GM12892 (cell line): ENCODE data around the gene KRTDAP.
"Not testable (repeated sequence)": the region's sequence is repeated elsewhere in the genome, so short reads cannot be mapped to it uniquely, and the experiment has no call there.

Source experiments
- DNase-seq: peaks from one replicate; pipeline ENCODE4 v3.0.0; 2011; ENCODE audit not compliant: insufficient read length
- FAIRE-seq: peaks from 2 replicates; lab custom pipeline; 2011; peaks lifted over from hg19 to GRCh38; lab: Jason Lieb, UNC
- POLR2A ChIP-seq: IDR thresholded peaks from 2 replicates; pipeline ENCODE4 v1.6.1; 2011; ENCODE audit warnings: low read depth, low read length, control low read depth
- POLR2AphosphoS5 ChIP-seq: IDR thresholded peaks from 2 replicates; pipeline ENCODE4 v1.6.1; 2011; ENCODE audit warnings: low read depth, low read length, control low read depth
- TAF1 ChIP-seq: IDR thresholded peaks from 2 replicates; pipeline ENCODE4 v1.6.1; 2011; ENCODE audit warnings: low read depth, mild to moderate bottlenecking, control low read depth, low read length, borderline replicate concordance

KRTDAP gene

DNA sequence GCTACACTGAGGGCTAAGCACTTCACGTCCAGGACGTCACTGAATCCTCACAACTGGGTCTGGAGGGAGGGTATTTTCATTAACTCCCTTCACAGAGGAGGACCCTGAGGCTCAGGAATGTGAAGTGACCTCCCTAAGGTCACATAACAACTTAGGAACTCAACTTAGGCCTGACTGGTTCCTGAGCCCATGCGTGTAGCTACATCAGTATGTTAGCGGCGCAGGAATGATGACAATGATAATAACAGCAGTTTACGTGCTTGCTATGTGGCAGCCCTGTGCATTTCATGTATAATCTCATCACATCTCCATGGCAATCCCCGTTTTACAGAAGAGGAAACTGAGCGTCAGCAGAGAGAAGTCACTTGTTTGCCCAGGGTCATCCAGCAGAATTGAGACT is 18.3 kb downstream of the KRTDAP start:
- no peak for FAIRE-seq
- no peak for DNase-seq
- TF ChIP-seq TAF1 (no peak), POLR2AphosphoS5 (no peak), POLR2A (no peak)

DNA sequence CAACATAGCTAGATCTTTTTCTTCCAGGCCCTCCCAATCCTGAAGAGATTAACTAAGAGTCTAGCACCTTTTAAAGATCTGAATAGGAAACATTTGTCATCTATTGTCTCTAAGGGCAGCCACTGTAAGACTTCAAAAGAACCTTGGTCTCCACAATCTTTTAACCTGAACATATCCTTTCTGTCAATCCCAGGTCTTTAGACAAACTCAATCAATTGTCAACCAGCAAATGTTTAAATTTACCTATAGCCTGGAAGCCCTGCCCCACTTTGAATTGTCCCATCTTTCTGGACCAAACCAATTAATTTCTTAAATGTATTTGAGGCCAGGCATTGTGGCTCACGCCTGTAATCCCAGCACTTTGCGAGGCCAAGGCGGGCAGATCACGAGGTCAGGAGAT is 19.2 kb downstream of the KRTDAP start:
- not testable (repeated sequence) for DNase-seq, FAIRE-seq

DNA sequence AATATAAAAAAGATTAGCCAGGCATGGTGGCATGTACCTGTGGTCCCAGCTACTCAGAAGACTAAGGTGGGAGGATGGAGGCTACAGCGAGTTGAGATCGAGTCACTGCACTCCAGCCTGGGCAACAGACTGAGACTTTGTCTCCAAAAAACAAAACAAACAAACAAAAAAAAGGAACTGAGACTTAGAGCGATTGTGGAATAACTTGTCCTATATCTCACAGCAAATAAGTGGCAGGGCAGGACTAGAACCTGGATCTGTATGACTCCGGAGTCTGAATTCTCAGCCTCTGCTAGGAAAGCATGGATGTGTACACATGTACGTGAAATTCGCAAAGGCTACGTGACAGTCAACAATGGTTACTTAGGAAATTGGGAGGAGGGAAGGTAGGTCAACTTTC is 20.1 kb downstream of the KRTDAP start:
- FAIRE-seq, result peak; percentile 14
- TF ChIP-seq POLR2A, result no peak
- TF ChIP-seq TAF1, result no peak
- TF ChIP-seq POLR2AphosphoS5, result no peak
- no peak for DNase-seq

DNA sequence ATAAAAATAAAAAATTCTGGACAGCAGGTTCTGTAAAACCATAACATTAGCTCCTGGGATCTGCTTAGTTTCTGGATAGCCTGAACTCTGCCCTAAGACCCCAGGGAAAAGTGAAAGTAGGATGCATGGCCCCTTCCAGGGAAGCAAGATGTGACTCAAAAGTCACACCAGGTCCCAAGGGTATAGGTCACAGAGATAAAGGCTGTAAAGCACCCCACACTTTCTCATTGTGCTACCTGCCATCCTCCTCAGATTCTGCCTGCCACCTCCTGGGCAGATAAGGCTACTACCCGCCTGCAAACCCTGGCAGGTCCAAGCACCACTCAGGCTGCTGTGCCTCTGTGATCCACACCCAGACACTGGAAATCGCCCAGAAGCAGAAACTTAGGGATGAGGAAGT is 21.6 kb downstream of the KRTDAP start:
- FAIRE-seq (peak; percentile 93), DNase-seq (peak; percentile 59)
- TF ChIP-seq TAF1, result no peak

DNA sequence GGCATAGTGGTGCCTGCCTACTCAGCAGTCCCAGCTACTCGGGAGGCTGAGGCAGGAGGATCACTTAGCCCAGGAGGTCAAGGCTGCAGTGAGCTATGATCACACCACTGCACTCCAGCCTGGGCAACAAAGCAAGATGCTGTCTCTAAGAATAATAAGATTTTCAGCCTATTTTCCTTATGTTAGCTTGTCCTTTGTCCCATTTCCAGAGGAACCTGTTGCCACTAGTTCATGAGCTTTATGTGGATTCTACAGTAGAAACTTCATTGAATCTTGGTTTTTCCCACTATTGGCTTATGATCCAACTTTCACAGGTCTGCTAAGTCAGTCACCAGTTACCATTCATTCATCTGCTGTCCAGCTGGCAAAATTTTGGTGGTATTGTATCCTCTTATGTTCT is 24.0 kb downstream of the KRTDAP start:
- DNase-seq, result no peak
- no peak for FAIRE-seq

DNA sequence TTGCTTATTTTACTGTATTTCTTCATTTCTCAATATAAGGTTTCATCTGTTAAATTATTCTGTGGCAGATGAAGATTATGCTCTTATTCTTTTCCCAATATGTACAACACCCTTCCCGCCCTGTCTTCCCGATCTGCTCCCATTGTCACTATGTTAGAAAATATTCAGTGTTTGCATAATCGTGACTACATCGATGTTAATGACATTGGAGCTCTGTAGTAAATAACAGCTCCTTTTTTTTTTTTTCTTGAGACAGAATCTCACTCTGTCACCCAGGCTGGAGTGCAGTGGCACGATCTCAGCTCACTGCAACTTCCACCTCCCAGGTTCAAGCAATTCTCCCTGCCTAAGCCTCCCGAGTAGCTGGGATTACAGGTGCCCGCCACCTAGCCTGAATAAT is 27.3 kb downstream of the KRTDAP start:
- not testable (repeated sequence) for FAIRE-seq, DNase-seq

More for the DNA sequence above, 24.0 kb downstream of the KRTDAP start:
- no peak for TF ChIP-seq POLR2A
- TF ChIP-seq POLR2AphosphoS5, result no peak
- TF ChIP-seq TAF1, result no peak

DNA sequence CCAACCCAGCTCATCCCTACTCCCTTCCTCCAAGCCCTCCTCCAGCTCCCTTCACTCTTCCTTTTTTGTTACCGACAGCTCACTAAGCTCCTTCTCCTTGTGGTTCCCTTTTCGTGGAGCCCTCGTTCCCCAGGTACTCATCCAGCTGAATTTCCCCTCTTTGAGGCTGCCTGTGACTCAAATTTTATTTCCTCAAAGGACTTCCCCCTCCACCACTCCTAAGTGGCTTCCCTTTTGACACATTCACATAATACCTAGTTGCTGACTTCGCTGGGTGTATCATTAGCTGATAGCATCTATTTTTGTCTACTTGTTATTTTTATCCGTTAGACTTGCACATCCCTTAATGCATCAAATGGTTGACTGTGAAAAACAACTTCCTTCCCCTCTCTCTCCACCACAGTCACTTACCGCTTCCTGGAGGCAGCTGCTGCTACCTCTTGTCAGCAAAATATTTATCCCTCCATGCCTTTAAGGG is 27.7 kb downstream of the KRTDAP start:
- DNase-seq (no peak), FAIRE-seq (peak; percentile 99)

DNA sequence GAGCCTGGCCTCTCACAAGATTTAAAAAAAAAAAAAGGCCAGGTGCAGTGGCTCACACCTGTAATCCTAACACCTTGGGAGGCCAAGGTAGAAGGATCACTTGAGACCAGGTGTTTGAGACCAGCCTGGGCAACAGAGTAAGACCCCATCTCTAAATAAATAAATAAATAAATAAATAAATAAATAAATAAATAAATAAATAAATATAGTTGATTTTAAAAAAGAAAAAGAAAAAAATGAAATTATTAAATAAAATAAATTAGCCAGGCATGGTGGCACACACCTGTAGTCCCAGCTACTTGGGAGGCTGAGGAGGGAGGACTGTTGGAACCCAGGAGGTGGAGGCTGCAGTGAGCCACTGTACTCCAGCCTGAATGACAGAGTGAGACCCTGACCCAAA is 28.5 kb downstream of the KRTDAP start:
- DNase-seq, FAIRE-seq: not testable (repeated sequence)

More for the DNA sequence above, 27.7 kb downstream of the KRTDAP start:
- TF ChIP-seq TAF1 (no peak), POLR2A (no peak), POLR2AphosphoS5 (no peak)

DNA sequence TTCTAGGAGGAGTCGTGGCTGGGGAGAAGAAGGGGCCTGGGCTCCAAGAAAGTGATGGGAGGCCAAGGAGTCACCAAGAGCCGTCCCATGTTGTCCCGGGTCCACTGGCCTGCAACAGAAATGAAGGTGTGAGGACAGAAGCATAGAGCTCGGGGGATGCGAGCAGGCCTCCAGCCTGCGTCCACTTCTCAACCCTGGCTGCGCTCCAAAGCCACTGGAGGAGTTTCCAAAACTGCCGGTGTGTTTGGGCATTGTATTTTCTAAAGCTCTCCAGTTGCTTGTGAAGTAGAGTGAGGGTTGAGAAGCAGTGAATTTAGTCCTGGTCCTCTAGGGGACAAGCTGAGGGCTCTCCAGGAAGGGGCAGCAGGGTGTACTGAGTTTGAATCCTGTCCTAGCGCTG is 29.2 kb downstream of the KRTDAP start:
- TF ChIP-seq POLR2AphosphoS5 (no peak), POLR2A (no peak), TAF1 (no peak)
- FAIRE-seq (peak; percentile 30), DNase-seq (no peak)

DNA sequence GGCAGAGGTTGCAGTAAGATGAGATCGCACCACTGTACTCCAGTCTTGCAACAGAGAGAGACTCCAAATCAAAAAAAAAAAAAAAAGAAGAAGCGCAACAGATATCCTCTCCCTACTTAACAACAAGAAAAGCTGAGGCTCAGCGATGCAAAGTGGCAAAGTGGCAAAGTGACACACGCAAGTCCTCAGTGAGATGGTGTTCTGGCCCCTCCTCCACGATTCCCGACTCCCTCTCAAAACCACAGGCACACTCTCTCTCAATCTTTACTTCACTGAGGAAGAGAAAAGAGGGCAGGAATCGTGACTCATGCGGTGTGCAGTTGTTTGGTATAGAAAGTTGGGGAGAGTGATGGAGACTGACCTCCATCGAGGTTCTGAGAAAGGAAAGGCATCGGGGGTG is 29.7 kb downstream of the KRTDAP start:
- FAIRE-seq (no peak), DNase-seq (no peak)
- no peak for TF ChIP-seq TAF1
- TF ChIP-seq POLR2A, result no peak
- TF ChIP-seq POLR2AphosphoS5, result no peak

DNA sequence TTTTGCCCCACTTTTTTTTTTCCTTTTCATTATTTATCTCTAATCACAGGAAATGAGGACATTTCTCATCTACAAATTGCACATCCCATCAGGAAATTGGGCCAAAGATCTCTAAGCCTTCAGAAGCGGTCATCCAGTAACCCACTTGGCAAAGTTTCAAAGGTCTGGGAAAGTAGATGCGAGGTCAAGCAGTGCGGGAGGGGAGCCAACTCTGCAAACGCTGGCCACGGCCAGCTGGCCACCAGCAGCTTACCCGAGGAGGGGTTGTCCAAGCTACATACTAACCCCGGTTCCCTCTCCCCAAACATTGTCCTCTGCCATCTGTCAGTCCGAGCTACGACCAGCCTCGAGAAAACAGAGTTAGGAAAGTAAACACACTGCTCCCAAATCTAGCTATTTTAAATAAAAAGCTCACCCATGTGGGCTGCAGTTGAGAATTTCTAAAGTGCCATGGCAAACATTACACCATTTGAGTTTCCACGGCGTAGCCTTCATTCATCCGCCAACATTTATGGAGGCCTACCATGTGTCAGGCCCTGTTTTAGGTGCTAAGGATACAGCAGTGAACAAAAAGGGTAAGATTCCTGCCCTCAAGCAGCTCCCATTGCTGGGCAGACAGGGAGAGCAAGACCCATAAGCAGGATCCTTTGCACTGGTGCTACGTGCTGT is 30.7 kb downstream of the KRTDAP start:
- TF ChIP-seq POLR2A (no peak), TAF1 (no peak), POLR2AphosphoS5 (no peak)
- DNase-seq, result no peak
- FAIRE-seq, result peak; percentile 33

DNA sequence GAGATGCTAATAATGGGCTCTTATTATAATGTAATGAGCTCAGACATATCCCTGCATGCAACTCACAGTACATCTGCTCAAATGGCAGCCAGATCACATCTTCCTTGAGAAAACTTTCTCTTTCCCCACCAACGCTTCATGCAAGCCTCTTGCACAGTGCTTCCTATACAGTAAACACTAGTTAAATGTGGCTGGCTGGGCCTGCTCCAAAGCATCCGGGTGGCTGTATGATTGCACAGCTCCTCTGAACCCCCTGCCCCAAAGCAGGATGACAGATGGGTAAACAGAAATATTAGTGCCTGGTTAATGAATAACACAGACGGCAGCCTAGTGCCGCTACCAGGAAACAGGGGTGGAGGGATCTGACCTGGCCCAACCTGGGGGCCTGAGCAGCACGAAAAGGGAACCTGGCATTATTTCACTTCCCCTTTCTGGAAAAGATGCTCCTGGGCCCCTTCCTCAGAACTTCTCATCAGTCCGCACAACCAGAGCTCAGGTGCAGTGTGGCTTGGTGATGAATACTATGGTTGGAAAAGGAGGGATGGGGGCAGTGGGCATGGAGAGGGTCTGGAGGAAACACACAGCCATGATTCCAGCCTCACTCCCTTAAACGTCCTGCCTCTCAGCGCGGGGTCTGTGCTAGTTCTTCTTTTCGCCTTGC is 31.4 kb downstream of the KRTDAP start:
- FAIRE-seq (peak; percentile 85), DNase-seq (no peak)
- TF ChIP-seq TAF1, result no peak
- no peak for TF ChIP-seq POLR2AphosphoS5
- TF ChIP-seq POLR2A, result no peak

DNA sequence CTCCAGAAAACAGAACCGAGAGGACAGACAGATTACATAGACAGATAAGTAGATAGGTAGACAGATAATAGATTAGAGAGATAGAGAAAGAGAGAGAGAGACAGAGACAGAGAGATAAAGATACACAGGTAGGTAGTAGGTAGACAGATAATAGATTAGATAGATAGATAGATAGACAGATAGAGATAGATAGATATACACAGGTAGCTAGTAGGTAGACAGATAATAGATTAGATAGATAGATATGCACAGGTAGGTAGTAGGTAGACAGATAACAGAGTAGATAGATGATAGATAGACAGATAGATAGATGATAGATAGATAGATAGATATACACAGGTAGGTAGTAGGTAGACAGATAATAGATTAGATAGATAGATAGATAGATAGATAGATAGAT is 32.1 kb downstream of the KRTDAP start:
- FAIRE-seq (no peak), DNase-seq (no peak)
- TF ChIP-seq TAF1 (no peak), POLR2AphosphoS5 (no peak), POLR2A (no peak)
